Stimulated activated CD4-positive, alpha-beta T cell treated with anti-CD3 and anti-CD28 coated beads, Interleukin-12 subunit alpha, Interleukin-12 subunit beta, amount 100 ng/mL, for 48 hours (primary cell): ENCODE results near the gene TRIOBP.
A peak's percentile ranks its signal among the peaks of the same experiment; 100 is the strongest.
"Not testable (repeated sequence)": the region's sequence is repeated elsewhere in the genome, so short reads cannot be mapped to it uniquely, and the experiment has no call there.

ENCODE experiments used
- DNase-seq, 3 donors: peaks; one replicate each; pipeline ENCODE4 v3.0.0-alpha.2; 2020; ENCODE audit warnings: low read depth in 2 of 3, low spot score in 1 of 3

Gene TRIOBP, protein sequence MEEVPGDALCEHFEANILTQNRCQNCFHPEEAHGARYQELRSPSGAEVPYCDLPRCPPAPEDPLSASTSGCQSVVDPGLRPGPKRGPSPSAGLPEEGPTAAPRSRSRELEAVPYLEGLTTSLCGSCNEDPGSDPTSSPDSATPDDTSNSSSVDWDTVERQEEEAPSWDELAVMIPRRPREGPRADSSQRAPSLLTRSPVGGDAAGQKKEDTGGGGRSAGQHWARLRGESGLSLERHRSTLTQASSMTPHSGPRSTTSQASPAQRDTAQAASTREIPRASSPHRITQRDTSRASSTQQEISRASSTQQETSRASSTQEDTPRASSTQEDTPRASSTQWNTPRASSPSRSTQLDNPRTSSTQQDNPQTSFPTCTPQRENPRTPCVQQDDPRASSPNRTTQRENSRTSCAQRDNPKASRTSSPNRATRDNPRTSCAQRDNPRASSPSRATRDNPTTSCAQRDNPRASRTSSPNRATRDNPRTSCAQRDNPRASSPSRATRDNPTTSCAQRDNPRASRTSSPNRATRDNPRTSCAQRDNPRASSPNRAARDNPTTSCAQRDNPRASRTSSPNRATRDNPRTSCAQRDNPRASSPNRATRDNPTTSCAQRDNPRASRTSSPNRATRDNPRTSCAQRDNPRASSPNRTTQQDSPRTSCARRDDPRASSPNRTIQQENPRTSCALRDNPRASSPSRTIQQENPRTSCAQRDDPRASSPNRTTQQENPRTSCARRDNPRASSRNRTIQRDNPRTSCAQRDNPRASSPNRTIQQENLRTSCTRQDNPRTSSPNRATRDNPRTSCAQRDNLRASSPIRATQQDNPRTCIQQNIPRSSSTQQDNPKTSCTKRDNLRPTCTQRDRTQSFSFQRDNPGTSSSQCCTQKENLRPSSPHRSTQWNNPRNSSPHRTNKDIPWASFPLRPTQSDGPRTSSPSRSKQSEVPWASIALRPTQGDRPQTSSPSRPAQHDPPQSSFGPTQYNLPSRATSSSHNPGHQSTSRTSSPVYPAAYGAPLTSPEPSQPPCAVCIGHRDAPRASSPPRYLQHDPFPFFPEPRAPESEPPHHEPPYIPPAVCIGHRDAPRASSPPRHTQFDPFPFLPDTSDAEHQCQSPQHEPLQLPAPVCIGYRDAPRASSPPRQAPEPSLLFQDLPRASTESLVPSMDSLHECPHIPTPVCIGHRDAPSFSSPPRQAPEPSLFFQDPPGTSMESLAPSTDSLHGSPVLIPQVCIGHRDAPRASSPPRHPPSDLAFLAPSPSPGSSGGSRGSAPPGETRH (N-terminal part only)

GRCh38 chr22:37696657-37697537, at the start of gene TRIOBP:
TRIOBP (plus strand) TSS chr22:37697048; CDS start chr22:37701366, 4,318 bp downstream.
- peak; percentile 82 to 85 (median 84) for DNase-seq

- no peak for DNase-seq
Measured at GRCh38 chr22:37647317-37647716, 49.5 kb upstream of the TRIOBP start.

GRCh38 chr22:37647928-37648327, 48.9 kb upstream of the TRIOBP start:
- DNase-seq: no peak

GRCh38 chr22:37650463-37651136, 46.2 kb upstream of the TRIOBP start:
- no peak for DNase-seq

GRCh38 chr22:37654563-37655251, 42.1 kb upstream of the TRIOBP start:
- DNase-seq: no peak

DNA sequence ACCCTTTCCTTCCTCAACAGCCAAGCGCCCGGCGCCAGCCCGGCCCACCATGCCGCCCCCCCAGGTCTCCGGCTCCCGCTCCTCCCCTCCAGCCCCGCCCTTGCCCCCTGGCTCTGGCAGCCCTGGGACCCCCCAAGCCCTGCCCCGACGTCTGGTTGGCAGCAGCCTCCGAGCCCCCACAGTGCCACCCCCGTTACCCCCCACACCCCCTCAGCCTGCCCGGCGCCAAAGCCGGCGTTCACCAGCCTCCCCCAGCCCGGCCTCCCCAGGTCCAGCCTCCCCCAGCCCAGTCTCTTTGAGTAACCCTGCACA, 41.6 kb upstream of the TRIOBP start:
- DNase-seq: no peak

DNA sequence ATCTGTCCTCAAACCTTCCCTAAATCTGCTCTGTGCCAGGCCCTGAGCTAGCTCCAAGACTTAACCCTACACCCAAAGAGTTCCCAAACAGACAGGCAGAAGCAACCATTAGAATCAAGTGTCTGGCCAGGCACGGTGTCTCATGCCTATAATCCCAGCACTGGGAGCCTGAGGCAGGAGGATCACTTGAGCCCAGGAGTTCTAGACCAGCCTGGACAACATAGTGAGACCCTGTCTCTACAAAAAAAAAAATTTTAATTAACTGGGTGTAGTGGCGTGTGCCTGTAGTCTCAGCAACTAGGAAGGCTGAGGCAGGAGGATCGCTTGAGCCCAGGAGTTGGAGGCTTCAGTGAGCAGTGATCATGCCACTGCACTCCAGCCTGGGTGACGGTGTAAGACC, 40.3 kb upstream of the TRIOBP start:
- DNase-seq: not testable (repeated sequence)

- DNase-seq: no peak
Measured at GRCh38 chr22:37657590-37658132, 39.2 kb upstream of the TRIOBP start.

DNA sequence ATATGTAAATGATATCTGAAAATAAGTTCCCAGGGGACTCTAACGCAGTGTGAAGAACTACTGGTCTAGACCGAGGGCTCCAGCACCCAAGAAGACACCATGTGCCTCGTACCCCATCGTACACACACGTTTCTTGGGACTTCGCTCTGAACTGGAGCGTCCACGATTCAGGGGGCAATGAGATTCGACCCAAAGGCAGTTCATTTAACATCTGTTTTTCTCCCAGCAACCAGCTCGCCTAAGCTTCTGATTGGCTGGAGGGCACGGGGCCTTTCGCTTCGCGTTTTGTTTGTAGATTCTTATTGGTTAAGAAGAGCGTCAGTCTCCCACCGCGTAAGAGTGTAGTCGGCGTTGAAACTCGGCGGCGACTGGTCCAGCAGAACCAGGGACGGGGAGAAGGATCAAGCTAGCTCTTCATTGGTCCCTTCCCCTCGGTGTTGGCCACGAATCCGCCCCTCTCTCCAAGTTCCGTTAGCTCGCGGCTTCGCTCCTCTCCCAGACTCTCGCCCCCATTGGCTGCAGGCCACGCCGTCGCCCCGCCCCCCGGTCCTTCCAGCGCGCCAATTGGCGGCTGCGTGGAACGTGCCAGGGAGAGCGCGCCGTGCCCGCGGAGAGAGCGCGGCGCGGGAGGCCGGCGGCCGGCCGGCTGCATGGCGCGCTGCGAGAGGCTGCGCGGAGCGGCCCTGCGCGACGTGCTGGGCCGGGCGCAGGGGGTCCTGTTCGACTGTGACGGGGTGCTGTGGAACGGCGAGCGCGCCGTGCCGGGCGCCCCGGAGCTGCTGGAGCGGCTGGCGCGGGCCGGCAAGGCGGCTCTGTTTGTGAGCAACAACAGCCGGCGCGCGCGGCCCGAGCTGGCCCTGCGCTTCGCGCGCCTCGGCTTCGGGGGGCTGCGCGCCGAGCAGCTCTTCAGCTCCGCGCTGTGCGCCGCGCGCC, 38.4 kb upstream of the TRIOBP start, which contains the start of gene PDXP:
PDXP (plus strand) TSS at position 591 of the 933 bp plus-strand sequence; CDS start at position 651, 60 bp downstream.
- peak; percentile 97 to 99 (median 97) for DNase-seq

GRCh38 chr22:37659066-37659896, 37.6 kb upstream of the TRIOBP start:
- DNase-seq: no peak

DNA sequence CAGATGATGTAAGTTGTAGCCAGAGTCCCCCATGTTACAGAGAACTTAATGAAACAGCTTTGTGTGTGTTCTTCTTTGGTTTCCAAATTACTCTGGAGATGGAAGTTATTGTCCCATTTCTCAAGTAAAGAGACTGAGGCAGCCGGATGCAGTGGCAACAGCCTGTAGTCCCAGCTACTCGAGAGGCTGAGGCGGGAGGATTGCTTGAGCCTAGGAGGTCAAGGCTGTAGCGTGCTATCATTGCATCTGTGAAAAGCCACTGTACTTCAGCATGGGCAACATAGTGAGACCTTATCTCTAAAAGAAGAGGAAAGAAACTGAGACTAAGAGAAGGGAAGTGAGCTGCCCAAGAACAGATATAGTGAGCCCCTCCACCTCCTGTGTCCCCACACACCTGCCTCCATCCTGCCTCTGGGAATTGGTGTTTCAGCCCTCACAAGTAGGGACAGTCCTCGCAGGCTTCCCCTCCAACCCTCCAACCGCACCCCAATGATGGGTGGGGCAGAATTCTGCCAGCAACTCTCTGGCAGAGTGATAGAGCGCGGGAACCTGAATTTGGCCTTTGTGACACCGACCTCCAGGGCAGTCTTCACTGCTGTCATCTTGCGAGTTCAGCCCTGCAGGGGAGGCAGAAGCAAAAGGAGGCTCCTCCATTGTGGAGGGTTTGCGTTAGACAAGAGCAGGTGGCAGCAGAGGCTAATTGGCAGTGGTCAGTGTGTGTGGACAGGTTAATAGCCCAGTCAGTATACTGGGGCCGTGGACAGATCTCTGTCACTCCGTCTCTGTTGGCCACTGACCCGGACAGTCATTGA, 36.7 kb upstream of the TRIOBP start:
- DNase-seq: no peak

DNA sequence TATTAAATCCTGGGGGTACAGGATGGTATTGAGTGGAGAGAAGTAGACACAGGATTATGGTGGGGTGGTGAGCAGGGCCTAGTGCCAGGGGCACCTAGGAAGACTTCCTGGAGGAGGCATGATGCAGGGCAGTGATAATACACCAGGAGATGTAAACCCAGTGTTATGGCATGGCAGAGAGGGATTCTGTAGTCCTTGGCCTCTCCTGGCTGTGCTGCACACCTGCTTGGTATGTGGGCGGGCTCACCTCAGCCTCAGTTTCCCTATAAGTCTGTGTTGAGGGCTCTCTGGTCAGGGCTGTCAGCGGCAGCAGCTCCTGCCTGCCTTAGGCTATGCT, 36.2 kb upstream of the TRIOBP start:
- no peak for DNase-seq

DNA sequence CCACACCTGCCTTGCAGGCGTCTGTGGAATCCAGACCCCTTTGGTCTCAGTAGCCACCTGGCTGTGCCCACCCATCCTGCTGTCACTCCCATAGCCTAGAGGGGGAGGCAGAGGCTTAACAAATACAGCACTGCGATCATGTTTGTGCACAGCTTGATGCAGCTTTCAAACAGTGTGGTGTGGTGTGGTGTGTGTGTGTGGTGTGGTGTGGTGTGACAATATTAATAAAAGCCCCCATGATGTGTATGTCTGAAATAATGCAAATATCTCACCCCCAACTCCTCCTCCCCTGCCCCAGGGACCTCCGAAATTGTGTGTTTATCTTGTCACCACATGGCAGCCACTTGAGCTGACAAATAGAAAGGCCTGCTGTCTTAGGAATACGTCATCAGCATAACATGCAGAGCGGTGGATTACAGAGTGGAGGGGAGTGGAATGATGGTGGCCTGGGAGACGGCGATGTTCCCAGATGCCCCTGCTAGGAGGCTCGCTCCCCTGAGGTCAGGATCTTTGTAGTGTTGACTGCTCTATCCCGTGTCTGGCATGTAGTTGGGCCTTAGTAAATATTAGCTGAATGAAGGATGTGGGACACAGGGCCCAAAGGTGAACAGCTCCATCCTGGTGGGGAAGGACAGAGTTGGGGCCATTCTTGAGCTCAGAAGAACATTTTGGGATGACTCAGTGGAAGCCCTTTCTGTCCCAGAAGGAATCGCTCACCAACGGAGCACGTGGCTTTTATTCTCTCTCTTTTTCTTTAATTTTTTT, 35.5 kb upstream of the TRIOBP start:
- no peak for DNase-seq

- DNase-seq: no peak
Measured at GRCh38 chr22:37662039-37662438, 34.8 kb upstream of the TRIOBP start.

DNA sequence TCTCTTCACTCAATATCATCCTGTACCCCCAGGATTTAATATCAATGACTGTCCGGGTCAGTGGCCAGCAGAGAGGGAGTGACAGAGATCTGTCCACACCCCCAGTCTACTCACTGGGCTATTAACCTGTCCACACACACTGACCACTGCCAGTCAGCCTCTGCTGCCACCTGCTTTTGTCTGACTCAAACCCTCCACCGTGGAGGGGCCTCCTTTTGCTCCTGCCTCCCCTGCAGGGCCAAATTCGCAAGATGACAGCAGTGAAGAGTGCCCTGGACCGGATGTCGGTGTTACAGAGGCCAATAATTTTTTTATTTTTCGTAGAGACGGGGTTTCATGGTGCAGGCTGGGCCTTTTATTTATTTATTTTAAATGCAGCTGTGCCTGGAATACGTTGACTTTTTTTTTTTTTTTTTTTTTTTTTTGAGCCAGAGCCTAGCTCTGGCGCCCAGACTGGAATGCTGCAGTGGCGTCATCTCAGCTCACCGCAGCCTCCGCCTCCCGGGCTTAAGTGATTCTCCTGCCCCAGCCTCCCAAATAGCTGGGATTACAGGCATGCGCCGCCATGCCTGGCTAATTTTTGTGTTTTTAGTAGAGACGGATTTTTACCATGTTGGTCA, 33.2 kb upstream of the TRIOBP start:
- no peak for DNase-seq
